Right lobe of liver (tissue), 6 donors: ENCODE measurements around the gene EMX1. TPM values are rescaled to one million over a fixed set of nuclear protein-coding genes. Genes with fewer than 3 reads are reported as not detected.

Source experiments
- ATAC-seq, 4 donors: fragments of 200-7000 bp; cut with Tn5 transposase; one replicate each; pipeline ENCODE4 v1.9.1; 2020; ENCODE audit warnings: mild to moderate bottlenecking in 4 of 4, moderate library complexity in 4 of 4
- DNase-seq, 3 donors: peaks; one replicate each; pipeline ENCODE4 v3.0.0-alpha.2; 2020
- H3K27ac ChIP-seq, 3 donors: fragments of 200-600 bp; one replicate each; pipeline ENCODE4 v1.8.0; 2022
- H3K27me3 ChIP-seq, 2 donors: fragments of 200-600 bp; one replicate each; pipeline ENCODE4 v1.8.0; 2022
- H3K36me3 ChIP-seq, 4 donors: fragments of 200-600 bp; sonication (generic) in 1 of 4; one replicate each; pipeline versions ENCODE4 v1.5.1 to v1.8.0; 2017 to 2022; ENCODE audit warnings: control low read depth in 1 of 4
- H3K4me1 ChIP-seq, 4 donors: fragments of 200-600 bp; sonication (generic) in 1 of 4; one replicate each; pipeline versions ENCODE4 v1.5.1 to v1.8.0; 2017 to 2022; ENCODE audit warnings: control low read depth in 1 of 4
- H3K4me3 ChIP-seq, 3 donors: fragments of 200-600 bp; one replicate each; pipeline ENCODE4 v1.8.0; 2022
- H3K9me3 ChIP-seq, 4 donors: fragments of 200-600 bp; sonication (generic) in 1 of 4; one replicate each; pipeline versions ENCODE4 v1.5.1 to v1.8.0; 2017 to 2022; ENCODE audit warnings: control low read depth in 1 of 4
- POLR2A ChIP-seq: fragments of 450-650 bp; IDR thresholded peaks from one replicate; pipeline ENCODE4 v1.6.1; 2017; ENCODE audit warnings: antibody characterized with exemption, mild to moderate bottlenecking
- WGBS: methylation state at CpG from one replicate; pipeline ENCODE4 v1.1.6; 2018; ENCODE audit warnings: low coverage, low lambda C conversion rate; ENCODE audit not compliant: insufficient coverage; ENCODE audit errors: missing lambda C conversion rate; 5-methylcytosine and 5-hydroxymethylcytosine counted together
- intact Hi-C, 2 donors: fragments of 100-400 bp; cut with DNase I; formaldehyde crosslinking; loops; one replicate each; pipeline versions ENCODE4 v1.11.2 to v1.14.1; 2022
- long read RNA-seq: library from polyadenylated mRNA; unstranded; transcript quantifications from one replicate; pipeline ENCODE4 v2.0.0, GENCODE V29; 2019
- total RNA-seq, 6 experiments: library from RNA; depleted of rRNA in 2 of 6; stranded (reverse); fragments of >200 nt in 2 of 6; fragmentation: NEBNext Ultra II Directional in 3 of 6; extraction: Animal tissue kit (Norgen Biotek cat#: 25700) in 3 of 6; gene quantifications; one replicate each; pipeline versions ENCODE4 v1.1.0 to v1.2.4, GENCODE V29; 2016 to 2023
- TF ChIP-seq, protein P1 (sequence below), 4 donors: fragments of 200-600 bp in 3 of 4; fragments of 450-650 bp in 1 of 4; IDR thresholded peaks; one replicate each; pipeline versions ENCODE4 v1.5.1 to v1.8.0; 2016 to 2022; ENCODE audit warnings: antibody characterized with exemption in 4 of 4, mild to moderate bottlenecking in 2 of 4
- donor health status: DM: no; HTN: yes; CAD: no.
- donor health status: DM: no; HTN: no; CAD: no.
- donor health status: DM: no; HTN: no; CAD: no.
- donor health status: DM: no; HTN: yes; CAD: no.
- donor health status: DM: no; HTN: yes; CAD: no.

The EMX1 gene
- total RNA-seq: under 1 TPM in 3 of 6 experiments, not detected in 3; 0.25 to 0.49 (median 0.29) TPM
- long read RNA-seq: 0 reads

DNA sequence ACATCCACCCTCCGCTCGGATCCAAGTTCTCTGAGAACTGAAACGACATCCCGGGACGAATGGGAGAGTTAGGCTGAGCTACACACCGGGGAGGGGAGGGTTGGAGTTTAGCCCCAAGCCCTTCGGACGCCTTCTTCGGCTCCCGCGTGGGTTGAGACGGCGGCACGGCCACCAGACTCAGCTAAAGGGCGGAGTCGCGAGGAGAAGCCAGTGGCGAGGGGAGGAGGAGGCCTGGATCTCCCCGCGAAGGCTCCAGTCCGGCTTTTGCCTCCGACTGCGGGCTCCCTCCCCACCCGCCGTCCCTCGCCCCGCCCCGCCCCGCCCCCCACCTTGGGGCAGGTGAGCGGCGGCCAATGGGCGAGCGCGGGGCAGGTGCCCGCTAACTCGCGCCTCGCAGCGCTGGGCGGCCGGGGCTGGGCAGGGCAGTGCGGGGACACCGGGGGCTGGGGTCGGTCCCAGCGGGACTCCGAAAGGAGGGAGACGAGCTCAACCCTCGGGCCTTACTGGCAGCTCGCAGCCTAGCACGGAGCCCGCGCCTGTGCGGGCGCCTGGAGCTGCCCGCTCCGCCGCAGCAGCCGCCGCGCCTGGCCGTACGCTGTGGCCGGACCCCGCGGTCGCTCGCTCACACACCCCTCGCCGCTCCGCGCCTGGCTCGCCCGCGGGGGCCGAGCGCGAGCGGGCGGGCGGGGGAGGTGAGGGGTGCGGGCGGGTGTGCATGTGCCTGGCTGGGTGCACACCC is at the start of gene EMX1:
Gene EMX1 (plus strand): TSS at position 382 of the 739 bp plus-strand sequence. CDS start 334 bp downstream, at position 716.
- no peak within 1 kb of the TSS for H3K27ac ChIP-seq
- 0% methylated on average over 18 of the region's 82 CpGs for WGBS
- TF ChIP-seq, protein P1, sequence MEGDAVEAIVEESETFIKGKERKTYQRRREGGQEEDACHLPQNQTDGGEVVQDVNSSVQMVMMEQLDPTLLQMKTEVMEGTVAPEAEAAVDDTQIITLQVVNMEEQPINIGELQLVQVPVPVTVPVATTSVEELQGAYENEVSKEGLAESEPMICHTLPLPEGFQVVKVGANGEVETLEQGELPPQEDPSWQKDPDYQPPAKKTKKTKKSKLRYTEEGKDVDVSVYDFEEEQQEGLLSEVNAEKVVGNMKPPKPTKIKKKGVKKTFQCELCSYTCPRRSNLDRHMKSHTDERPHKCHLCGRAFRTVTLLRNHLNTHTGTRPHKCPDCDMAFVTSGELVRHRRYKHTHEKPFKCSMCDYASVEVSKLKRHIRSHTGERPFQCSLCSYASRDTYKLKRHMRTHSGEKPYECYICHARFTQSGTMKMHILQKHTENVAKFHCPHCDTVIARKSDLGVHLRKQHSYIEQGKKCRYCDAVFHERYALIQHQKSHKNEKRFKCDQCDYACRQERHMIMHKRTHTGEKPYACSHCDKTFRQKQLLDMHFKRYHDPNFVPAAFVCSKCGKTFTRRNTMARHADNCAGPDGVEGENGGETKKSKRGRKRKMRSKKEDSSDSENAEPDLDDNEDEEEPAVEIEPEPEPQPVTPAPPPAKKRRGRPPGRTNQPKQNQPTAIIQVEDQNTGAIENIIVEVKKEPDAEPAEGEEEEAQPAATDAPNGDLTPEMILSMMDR (IDR thresholded peaks at IDR 0.05): no peak
- TF ChIP-seq POLR2A: no peak
- intact Hi-C loops: no loop called here
- peak within 1 kb of the TSS; percentile 18 to 46 (median 40) for H3K4me3 ChIP-seq
- peaks cover 0 to 34% (median 13%) of the 10 kb centered on the region in 4 donors for H3K4me1 ChIP-seq
- H3K27me3 ChIP-seq: peaks cover 20 to 62% of the 10 kb centered on the region in 2 donors
- H3K36me3 ChIP-seq: no peaks in the 10 kb centered on the region
- ATAC-seq: peak; percentile 80 to 87 (median 82)
- peak; percentile 74 to 84 (median 79) for DNase-seq
- no peaks in the 10 kb centered on the region for H3K9me3 ChIP-seq

DNA sequence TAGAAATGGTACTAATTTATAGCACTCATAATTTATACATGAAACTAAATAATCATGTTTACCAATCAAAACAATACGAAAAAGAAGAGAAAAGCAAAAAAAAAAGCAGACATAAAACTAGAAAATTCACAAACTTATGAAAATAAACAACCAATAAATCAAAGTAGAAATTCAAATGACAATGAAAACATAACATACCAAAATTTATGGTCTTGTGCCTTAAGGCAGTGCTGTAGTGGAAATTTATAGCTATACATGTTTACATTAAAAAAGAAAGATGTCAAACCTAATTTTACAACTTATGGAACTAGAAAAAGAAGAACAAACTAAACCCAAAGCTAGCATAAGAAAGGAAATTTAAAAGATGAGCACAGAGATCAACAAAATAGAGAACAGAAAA is 46.3 kb upstream of the EMX1 start:
- TF ChIP-seq, protein P1 (IDR thresholded peaks at IDR 0.05): no peak
- no peak for TF ChIP-seq POLR2A
- no peak overlapping the region for H3K27ac ChIP-seq
- 21% methylated on average over 1 of the region's 1 CpG for WGBS
- intact Hi-C loops: no loop called here
- H3K4me1 ChIP-seq: no peaks in the 10 kb centered on the region
- H3K4me3 ChIP-seq: no peak overlapping the region
- no peak for DNase-seq
- H3K9me3 ChIP-seq: no peaks in the 10 kb centered on the region
- no peaks in the 10 kb centered on the region for H3K27me3 ChIP-seq
- H3K36me3 ChIP-seq: no peaks in the 10 kb centered on the region
- ATAC-seq: no peak

DNA sequence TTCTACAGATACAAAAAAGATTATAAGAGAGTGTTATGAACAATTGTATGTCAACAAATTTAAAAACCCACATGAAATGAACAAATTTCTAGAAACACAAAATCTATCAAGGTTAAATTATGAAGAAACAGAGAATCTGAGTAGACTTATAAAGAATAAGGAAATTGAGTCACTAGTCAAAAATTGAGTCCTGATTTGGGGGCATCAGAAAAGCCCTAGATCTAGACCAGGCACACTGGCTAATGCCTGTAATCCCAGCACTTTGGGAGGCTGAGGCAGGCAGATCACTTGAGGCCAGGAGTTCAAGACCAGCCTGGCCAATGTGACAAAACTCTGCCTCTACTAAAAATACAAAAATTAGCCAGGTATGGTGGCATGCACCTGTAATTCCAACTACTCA is 45.4 kb upstream of the EMX1 start:
- H3K36me3 ChIP-seq: no peaks in the 10 kb centered on the region
- H3K4me3 ChIP-seq: no peak overlapping the region
- TF ChIP-seq POLR2A: no peak
- TF ChIP-seq, protein P1 (IDR thresholded peaks at IDR 0.05): no peak
- no peak overlapping the region for H3K27ac ChIP-seq
- no peaks in the 10 kb centered on the region for H3K4me1 ChIP-seq
- DNase-seq: no peak
- intact Hi-C loops: no loop called here
- H3K9me3 ChIP-seq: no peaks in the 10 kb centered on the region
- no peak for ATAC-seq
- H3K27me3 ChIP-seq: no peaks in the 10 kb centered on the region

DNA sequence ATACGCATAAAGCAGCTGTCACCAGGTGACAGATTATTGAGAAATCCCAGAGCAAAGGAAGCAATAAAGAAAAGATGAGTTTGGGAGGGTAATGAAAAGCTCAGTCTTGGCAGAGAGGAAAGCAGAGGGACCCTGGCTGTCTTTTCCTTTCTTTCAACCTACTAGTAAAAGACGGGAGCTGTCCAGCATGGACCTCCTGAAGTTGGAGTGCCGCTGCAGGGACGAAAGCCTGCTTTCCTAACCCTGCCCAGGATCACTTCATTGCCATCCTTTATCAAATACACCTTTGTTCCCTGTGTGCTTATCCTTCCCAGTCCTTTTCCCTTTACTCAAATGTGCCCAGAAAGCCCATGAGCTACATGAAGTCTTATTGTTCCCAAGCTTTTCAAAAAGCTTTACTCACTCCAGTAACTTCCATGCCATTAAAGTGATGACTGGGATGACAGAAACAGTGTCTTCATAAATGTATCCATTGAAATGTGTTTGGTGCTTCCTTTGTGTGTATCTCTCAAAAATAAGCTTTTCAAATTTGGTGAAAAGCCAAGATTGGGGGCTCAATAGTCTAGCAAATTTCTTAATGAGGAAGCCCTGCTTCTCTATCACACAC is 33.9 kb upstream of the EMX1 start:
- H3K27me3 ChIP-seq: no peaks in the 10 kb centered on the region
- DNase-seq: no peak
- intact Hi-C loops: no loop called here
- WGBS: 11% methylated on average over 4 of the region's 4 CpGs
- no peak for TF ChIP-seq POLR2A
- TF ChIP-seq, protein P1 (IDR thresholded peaks at IDR 0.05): no peak
- no peak for ATAC-seq
- H3K4me1 ChIP-seq: peaks cover 0 to 15% (median 6%) of the 10 kb centered on the region in 4 donors
- no peak overlapping the region for H3K27ac ChIP-seq
- no peaks in the 10 kb centered on the region for H3K36me3 ChIP-seq
- H3K9me3 ChIP-seq: no peaks in the 10 kb centered on the region
- H3K4me3 ChIP-seq: no peak overlapping the region
